Keratinocyte (primary cell): ENCODE data around the gene SPOCK1.

Experiments used
- EZH2 ChIP-seq: IDR thresholded peaks from one replicate; pipeline ENCODE4 v1.6.1; 2012; ENCODE audit warnings: inconsistent platforms, mild to moderate bottlenecking, low read length, moderate library complexity
- TF ChIP-seq, protein P1 (sequence below), 3 experiments: IDR thresholded peaks in 1 of 3; conservative IDR thresholded peaks in 1 of 3; optimal IDR thresholded peaks in 1 of 3; 2 replicates in 2 of 3; 3 replicates in 1 of 3; pipeline versions ENCODE3 to v1.5.1; 2011; ENCODE audit warnings: low read length in 3 of 3, mild to moderate bottlenecking in 3 of 3, moderate library complexity in 2 of 3, control low read depth in 1 of 3, inconsistent platforms in 1 of 3; ENCODE audit not compliant: insufficient read depth in 2 of 3; ENCODE audit errors: extremely low read depth in 1 of 3

DNA sequence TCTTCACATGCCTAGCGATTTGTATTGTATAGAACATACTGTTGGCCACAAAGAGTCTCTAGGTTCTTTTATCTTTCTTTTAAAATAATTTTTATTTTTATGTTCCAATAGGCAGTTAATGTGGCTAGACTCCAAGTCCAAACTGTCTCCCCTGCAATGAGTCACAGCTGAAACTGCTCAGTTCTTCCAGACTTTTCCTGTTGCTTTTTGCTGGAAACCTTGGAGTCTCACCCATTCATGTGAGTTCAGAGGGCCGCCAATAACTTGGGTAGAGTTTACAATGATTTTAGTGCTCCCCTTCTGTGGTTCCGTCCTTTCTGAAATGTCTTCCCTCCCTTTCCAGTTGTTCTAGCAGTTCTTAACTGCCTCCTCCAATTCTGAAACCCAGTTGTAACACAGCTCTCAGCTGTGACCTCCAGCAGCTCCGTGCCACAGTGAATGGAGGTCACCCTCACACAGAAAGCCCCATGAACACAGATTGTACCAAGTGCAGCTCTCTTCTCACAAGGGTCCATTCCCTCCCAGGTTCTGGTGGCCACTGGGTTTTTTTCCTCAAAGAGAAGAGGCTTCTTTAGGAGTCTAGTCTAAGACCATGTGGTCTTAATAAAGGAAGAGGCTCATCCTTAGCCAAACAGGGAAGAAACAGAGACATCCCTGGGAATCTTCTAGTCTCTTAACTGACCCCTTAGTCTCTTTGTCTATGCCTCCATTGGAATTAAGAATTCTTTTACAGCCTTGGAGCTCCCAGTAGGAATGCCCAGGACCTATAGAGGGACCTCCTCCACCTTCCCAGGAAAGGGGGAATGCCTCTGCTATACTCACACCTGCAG is 198.5 kb downstream of the SPOCK1 start:
- TF ChIP-seq, protein P1, sequence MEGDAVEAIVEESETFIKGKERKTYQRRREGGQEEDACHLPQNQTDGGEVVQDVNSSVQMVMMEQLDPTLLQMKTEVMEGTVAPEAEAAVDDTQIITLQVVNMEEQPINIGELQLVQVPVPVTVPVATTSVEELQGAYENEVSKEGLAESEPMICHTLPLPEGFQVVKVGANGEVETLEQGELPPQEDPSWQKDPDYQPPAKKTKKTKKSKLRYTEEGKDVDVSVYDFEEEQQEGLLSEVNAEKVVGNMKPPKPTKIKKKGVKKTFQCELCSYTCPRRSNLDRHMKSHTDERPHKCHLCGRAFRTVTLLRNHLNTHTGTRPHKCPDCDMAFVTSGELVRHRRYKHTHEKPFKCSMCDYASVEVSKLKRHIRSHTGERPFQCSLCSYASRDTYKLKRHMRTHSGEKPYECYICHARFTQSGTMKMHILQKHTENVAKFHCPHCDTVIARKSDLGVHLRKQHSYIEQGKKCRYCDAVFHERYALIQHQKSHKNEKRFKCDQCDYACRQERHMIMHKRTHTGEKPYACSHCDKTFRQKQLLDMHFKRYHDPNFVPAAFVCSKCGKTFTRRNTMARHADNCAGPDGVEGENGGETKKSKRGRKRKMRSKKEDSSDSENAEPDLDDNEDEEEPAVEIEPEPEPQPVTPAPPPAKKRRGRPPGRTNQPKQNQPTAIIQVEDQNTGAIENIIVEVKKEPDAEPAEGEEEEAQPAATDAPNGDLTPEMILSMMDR (optimal IDR thresholded peaks at IDR 0.05 in 1 of 3, IDR thresholded peaks at IDR 0.05 in 1 of 3, conservative IDR thresholded peaks at IDR 0.05 in 1 of 3; ENCODE audit: extremely low read depth in 1 of 3, insufficient read depth in 2 of 3, low read length in 3 of 3) = no peak
- no peak for TF ChIP-seq EZH2
